Measurements from ENCODE around the gene RABL2B. TPM values are rescaled to one million over a fixed set of nuclear protein-coding genes. Genes with fewer than 3 reads are reported as not detected.

Gene RABL2B
- polyA plus RNA-seq, 3 donors: 8.8 to 48.8 (median 11.7) TPM

- Mint-ChIP-seq H3K4me3 (no peak overlapping the region), H3K27ac (no peak overlapping the region), H3K36me3 (no peaks in the 10 kb centered on the region), H3K9me3 (peaks cover 0 to 6% (median 0%) of the 10 kb centered on the region in 7 donors), H3K4me1 (no peaks in the 10 kb centered on the region), H3K27me3 (ENCODE audit: low read depth in 3 of 3) (peaks cover 0 to 3% (median 2%) of the 10 kb centered on the region in 3 donors)
- DNase-seq: no peak
- Histone ChIP-seq H3K9ac (ENCODE audit: insufficient read depth, low read length, poor library complexity, severe bottlenecking) (no peak overlapping the region), H2AFZ (ENCODE audit: insufficient read depth, low read depth, low read length, poor library complexity, severe bottlenecking) (no peak overlapping the region), H3K79me2 (ENCODE audit: insufficient read depth, low read length) (no peaks in the 10 kb centered on the region), H3K4me2 (replicated peaks; ENCODE audit: extremely low read depth, low read length, poor library complexity, severe bottlenecking) (no peak overlapping the region), H3K27me3 (ENCODE audit: control insufficient read depth in 2 of 2, insufficient read depth in 2 of 2, low read length in 2 of 2) (no peaks in the 10 kb centered on the region), H4K20me1 (ENCODE audit: insufficient read depth, low read length) (no peaks in the 10 kb centered on the region), H3K36me3 (replicated peaks in 1 of 2; ENCODE audit: control insufficient read depth in 1 of 2, insufficient read depth in 2 of 2, low read length in 2 of 2) (no peaks in the 10 kb centered on the region), H3K9me3 (replicated peaks in 1 of 2; ENCODE audit: control insufficient read depth in 1 of 2, insufficient read depth in 1 of 2, low read length in 2 of 2) (no peaks in the 10 kb centered on the region), H3K4me1 (ENCODE audit: control insufficient read depth in 1 of 2, insufficient read depth in 2 of 2, low read length in 2 of 2) (no peaks in the 10 kb centered on the region), H3K4me3 (replicated peaks in 1 of 3; ENCODE audit: low read depth in 2 of 3, low read length in 3 of 3) (no peak overlapping the region), H3K27ac (ENCODE audit: low read depth in 1 of 2, low read length in 2 of 2) (no peak overlapping the region)
- TF ChIP-seq CTCF (IDR thresholded peaks at IDR 0.05): no peak
- 87% methylated on average over 12 of the region's 12 CpGs for WGBS (ENCODE audit: insufficient coverage)
- intact Hi-C loops (cut with micrococcal nuclease): no loop called here
Measured at GRCh38 chr22:50739894-50740293, 43.5 kb downstream of the RABL2B start.

GRCh38 chr22:50739279-50739691 lies 44.2 kb downstream of the RABL2B start:
- no peaks in the 10 kb centered on the region for H3K4me1 Mint-ChIP-seq

More at GRCh38 chr22:50739279-50739691, 44.2 kb downstream of the RABL2B start:
- H3K9ac ChIP-seq (ENCODE audit: insufficient read depth, low read length, poor library complexity, severe bottlenecking): no peak overlapping the region
- H3K4me3 Mint-ChIP-seq: no peak overlapping the region
- DNase-seq: no peak
- no peak overlapping the region for H2AFZ ChIP-seq (ENCODE audit: insufficient read depth, low read depth, low read length, poor library complexity, severe bottlenecking)
- H4K20me1 ChIP-seq (ENCODE audit: insufficient read depth, low read length): no peaks in the 10 kb centered on the region
- H3K27ac Mint-ChIP-seq: no peak overlapping the region
- peaks cover 0 to 6% (median 0%) of the 10 kb centered on the region in 7 donors for H3K9me3 Mint-ChIP-seq
- H3K4me2 ChIP-seq (replicated peaks; ENCODE audit: extremely low read depth, low read length, poor library complexity, severe bottlenecking): no peak overlapping the region
- no peaks in the 10 kb centered on the region for H3K36me3 Mint-ChIP-seq
- no peak overlapping the region for H3K4me3 ChIP-seq (replicated peaks in 1 of 3; ENCODE audit: low read depth in 2 of 3, low read length in 3 of 3)
- WGBS (ENCODE audit: insufficient coverage): 95% methylated on average over 15 of the region's 17 CpGs
- H3K79me2 ChIP-seq (ENCODE audit: insufficient read depth, low read length): no peaks in the 10 kb centered on the region
- H3K27ac ChIP-seq (ENCODE audit: low read depth in 1 of 2, low read length in 2 of 2): no peak overlapping the region
- H3K36me3 ChIP-seq (replicated peaks in 1 of 2; ENCODE audit: control insufficient read depth in 1 of 2, insufficient read depth in 2 of 2, low read length in 2 of 2): no peaks in the 10 kb centered on the region
- no peaks in the 10 kb centered on the region for H3K9me3 ChIP-seq (replicated peaks in 1 of 2; ENCODE audit: control insufficient read depth in 1 of 2, insufficient read depth in 1 of 2, low read length in 2 of 2)
- peaks cover 0 to 3% (median 2%) of the 10 kb centered on the region in 3 donors for H3K27me3 Mint-ChIP-seq (ENCODE audit: low read depth in 3 of 3)
- H3K27me3 ChIP-seq (ENCODE audit: control insufficient read depth in 2 of 2, insufficient read depth in 2 of 2, low read length in 2 of 2): no peaks in the 10 kb centered on the region
- intact Hi-C loops (cut with micrococcal nuclease): no loop called here
- no peak for TF ChIP-seq CTCF (IDR thresholded peaks at IDR 0.05)
- H3K4me1 ChIP-seq (ENCODE audit: control insufficient read depth in 1 of 2, insufficient read depth in 2 of 2, low read length in 2 of 2): no peaks in the 10 kb centered on the region

All from CD14-positive monocyte (primary cell).